ENCODE data around the gene STON2. TPM values are rescaled to one million over a fixed set of nuclear protein-coding genes. Genes with fewer than 3 reads are reported as not detected.

STON2 gene
- total and polyA plus RNA-seq, 2 of the 8 experiments (the other 6 are each of a cell fraction or from before 2014, with no cell fraction given), result 8.9 to 50.0 TPM

DNA sequence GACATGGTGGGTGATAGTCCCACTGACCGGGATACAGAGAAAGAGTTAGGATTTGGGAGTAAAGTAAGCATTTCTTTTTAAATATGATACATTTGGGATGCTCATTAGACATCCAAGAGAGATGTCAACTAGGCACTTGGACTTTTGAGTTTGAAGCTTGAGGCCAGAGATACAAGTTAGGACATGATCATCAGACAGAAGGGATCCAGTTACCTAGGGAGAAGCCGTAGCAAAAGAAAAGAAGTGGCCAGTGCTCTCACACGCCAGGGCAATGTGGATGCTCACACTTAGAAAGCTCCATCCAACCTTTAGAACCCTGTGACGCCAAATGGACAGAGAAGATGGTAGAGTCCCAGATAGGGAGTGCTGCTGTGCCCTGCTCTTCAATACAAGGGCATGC is 14.0 kb upstream of the STON2 start (continued):
- TF ChIP-seq SUZ12 (IDR thresholded peaks at IDR 0.05; ENCODE audit: low read length) (no peak), USF2 (IDR thresholded peaks at IDR 0.05; ENCODE audit: low read length) (no peak), POU5F1 (IDR thresholded peaks at IDR 0.05; ENCODE audit: low read depth, low read length) (no peak)

Measured in H1 (cell line).